Measurements from ENCODE around the gene SPATC1L. TPM values are rescaled to one million over a fixed set of nuclear protein-coding genes. Genes with fewer than 3 reads are reported as not detected.
A peak's percentile ranks its signal among the peaks of the same experiment; 100 is the strongest.
"Not testable (repeated sequence)": the region's sequence is repeated elsewhere in the genome, so short reads cannot be mapped to it uniquely, and the experiment has no call there.

Gene SPATC1L
- total RNA-seq, 1 donor from 2014 or later, result 5.2 TPM

DNA sequence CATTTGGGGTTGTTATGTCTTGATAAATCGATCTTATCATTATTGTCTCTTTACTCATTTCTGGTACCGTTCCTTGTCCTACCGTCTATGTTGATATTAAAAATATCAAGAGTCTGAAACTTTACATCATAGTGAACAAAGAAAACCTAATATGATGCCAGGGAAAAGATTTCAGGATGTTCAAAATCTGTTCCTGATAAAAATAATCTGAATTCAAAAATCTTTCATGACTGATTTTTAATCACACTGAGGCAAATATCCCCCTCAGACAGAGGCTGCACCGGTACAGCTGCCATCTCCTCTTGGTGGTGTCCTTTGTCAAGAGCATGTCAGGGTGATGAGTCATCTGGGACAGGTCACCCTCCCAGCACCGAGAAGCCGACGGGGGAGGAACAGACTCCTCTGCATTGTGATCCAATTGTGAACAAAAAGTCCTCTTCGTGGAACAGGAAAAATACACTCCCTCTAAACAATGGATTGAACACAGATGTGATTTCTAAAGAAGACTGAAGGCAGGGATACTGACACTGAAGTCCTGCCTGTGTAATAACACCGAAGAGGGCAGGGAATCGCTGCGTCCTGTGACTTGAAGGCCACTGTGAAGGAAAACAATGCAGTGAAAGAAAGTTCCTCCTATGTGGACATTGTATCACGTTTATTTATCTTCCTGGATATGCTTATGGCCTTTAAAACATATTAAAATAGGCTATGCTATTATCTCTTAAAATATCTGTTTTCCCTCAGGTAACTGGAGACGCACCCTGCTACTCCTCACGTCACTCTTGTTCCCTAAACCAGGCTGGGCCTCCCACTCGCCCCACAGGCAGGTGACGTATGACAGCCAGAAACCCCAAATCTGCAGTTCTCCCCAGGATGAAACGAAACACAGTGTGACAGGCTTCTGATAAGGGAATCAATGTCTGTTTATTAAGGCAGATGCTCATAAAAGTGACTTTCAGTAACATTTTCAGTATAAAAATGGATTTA, 4.3 kb upstream of the SPATC1L start:
- H3K27me3 ChIP-seq, result no peaks in the 10 kb centered on the region
- intact Hi-C loops (cut with DNase I), result no loop called here
- TF ChIP-seq POLR2AphosphoS5 (IDR thresholded peaks at IDR 0.05; ENCODE audit: insufficient read depth in 1 of 2, low read depth in 1 of 2), result peak in 1 of 2 donors; percentile 76
- no peak for TF ChIP-seq POLR2A (IDR thresholded peaks at IDR 0.05)
- TF ChIP-seq, protein P1, sequence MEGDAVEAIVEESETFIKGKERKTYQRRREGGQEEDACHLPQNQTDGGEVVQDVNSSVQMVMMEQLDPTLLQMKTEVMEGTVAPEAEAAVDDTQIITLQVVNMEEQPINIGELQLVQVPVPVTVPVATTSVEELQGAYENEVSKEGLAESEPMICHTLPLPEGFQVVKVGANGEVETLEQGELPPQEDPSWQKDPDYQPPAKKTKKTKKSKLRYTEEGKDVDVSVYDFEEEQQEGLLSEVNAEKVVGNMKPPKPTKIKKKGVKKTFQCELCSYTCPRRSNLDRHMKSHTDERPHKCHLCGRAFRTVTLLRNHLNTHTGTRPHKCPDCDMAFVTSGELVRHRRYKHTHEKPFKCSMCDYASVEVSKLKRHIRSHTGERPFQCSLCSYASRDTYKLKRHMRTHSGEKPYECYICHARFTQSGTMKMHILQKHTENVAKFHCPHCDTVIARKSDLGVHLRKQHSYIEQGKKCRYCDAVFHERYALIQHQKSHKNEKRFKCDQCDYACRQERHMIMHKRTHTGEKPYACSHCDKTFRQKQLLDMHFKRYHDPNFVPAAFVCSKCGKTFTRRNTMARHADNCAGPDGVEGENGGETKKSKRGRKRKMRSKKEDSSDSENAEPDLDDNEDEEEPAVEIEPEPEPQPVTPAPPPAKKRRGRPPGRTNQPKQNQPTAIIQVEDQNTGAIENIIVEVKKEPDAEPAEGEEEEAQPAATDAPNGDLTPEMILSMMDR (IDR thresholded peaks at IDR 0.05), result no peak
- H3K4me3 ChIP-seq, result no peak overlapping the region
- H3K4me1 ChIP-seq, result peaks cover 54% of the 10 kb centered on the region
- peak in 1 of 2 donors; percentile 94 for DNase-seq (ENCODE audit: extremely low spot score in 2 of 2)
- H3K36me3 ChIP-seq, result peaks cover 0 to 14% of the 10 kb centered on the region in 2 donors
- peak overlapping the region; percentile 93 for H3K27ac ChIP-seq
- no peaks in the 10 kb centered on the region for H3K9me3 ChIP-seq

DNA sequence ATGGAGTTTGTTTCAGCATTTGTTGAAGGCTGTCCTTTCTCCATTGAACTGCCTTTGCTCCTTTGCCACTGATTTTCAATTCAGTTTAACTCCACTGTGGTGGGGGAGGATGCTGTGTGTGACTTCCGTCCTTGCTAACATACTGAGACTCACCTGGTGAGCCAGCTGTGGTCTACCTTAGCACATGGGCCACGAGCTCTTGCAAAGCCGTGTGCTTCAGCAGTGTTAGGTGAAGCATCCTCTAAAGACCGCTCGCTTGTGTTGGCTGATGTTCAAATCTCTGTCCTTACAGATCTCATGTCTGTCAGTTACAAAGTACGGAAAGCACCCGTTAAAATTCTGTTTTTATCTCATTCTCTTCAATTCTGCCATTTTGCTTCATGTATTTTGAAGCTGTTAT, 3.6 kb upstream of the SPATC1L start:
- peak overlapping the region; percentile 93 for H3K27ac ChIP-seq
- H3K9me3 ChIP-seq, result no peaks in the 10 kb centered on the region
- H3K4me1 ChIP-seq, result peaks cover 59% of the 10 kb centered on the region
- no peak for DNase-seq (ENCODE audit: extremely low spot score in 2 of 2)
- no peak overlapping the region for H3K4me3 ChIP-seq
- no peak for TF ChIP-seq POLR2A (IDR thresholded peaks at IDR 0.05)
- intact Hi-C loops (cut with DNase I), result no loop called here
- peaks cover 0 to 12% of the 10 kb centered on the region in 2 donors for H3K36me3 ChIP-seq
- H3K27me3 ChIP-seq, result no peaks in the 10 kb centered on the region

DNA sequence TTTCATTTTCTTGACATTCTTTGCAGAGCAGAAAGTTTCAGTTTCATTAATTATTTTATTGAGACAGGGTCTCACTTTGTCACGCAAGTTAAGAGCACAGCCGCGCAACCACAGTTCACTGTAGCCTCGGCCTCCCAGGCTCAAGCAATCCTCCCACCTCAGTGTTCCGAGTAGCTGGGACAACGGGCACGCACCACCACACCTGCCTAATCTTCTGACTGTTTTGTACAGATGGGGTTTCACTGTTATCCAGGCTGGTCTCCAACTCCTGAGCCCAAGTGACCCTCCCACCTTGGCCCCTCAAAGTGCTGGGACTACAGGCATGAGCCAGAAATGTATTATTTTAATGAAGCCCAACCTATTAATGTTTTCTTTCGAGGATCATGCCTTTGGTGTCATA, 3.0 kb upstream of the SPATC1L start:
- peaks cover 0 to 6% of the 10 kb centered on the region in 2 donors for H3K36me3 ChIP-seq
- TF ChIP-seq POLR2A (IDR thresholded peaks at IDR 0.05) (no peak), POLR2AphosphoS5 (IDR thresholded peaks at IDR 0.05; ENCODE audit: insufficient read depth in 1 of 2, low read depth in 1 of 2) (no peak)
- TF ChIP-seq, protein P1 (IDR thresholded peaks at IDR 0.05), result no peak
- no peaks in the 10 kb centered on the region for H3K9me3 ChIP-seq
- H3K4me3 ChIP-seq, result no peak overlapping the region
- intact Hi-C loops (cut with DNase I), result no loop called here
- DNase-seq (ENCODE audit: extremely low spot score in 2 of 2), result no peak
- no peak overlapping the region for H3K27ac ChIP-seq
- no peaks in the 10 kb centered on the region for H3K27me3 ChIP-seq
- peaks cover 63% of the 10 kb centered on the region for H3K4me1 ChIP-seq

DNA sequence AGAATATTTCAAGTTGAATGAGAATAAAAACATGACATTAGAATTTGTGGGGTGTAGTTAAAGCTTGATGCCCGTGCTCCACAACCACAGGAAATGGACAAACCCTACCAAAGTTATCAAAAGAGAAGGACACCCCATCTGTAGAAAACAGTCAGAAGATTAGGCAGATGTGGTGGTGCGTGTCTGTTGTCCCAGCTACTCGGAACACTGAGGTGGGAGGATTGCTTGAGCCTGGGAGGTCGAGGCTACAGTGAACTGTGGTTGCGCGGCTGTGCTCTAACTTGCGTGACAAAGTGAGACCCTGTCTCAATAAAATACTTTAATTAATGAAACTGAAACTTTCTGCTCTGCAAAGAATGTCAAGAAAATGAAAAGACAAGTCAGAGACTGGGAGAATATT, 1.5 kb upstream of the SPATC1L start:
- no peak for DNase-seq (ENCODE audit: extremely low spot score in 2 of 2)
- intact Hi-C loops (cut with DNase I), result no loop called here
- Histone ChIP-seq H3K27ac (peak overlapping the region; percentile 93), H3K4me3 (no peak overlapping the region), H3K27me3 (no peaks in the 10 kb centered on the region), H3K36me3 (no peaks in the 10 kb centered on the region), H3K9me3 (no peaks in the 10 kb centered on the region), H3K4me1 (peaks cover 53% of the 10 kb centered on the region)
- TF ChIP-seq, protein P1 (IDR thresholded peaks at IDR 0.05), result no peak
- TF ChIP-seq POLR2A (IDR thresholded peaks at IDR 0.05) (no peak), POLR2AphosphoS5 (IDR thresholded peaks at IDR 0.05; ENCODE audit: insufficient read depth in 1 of 2, low read depth in 1 of 2) (no peak)

DNA sequence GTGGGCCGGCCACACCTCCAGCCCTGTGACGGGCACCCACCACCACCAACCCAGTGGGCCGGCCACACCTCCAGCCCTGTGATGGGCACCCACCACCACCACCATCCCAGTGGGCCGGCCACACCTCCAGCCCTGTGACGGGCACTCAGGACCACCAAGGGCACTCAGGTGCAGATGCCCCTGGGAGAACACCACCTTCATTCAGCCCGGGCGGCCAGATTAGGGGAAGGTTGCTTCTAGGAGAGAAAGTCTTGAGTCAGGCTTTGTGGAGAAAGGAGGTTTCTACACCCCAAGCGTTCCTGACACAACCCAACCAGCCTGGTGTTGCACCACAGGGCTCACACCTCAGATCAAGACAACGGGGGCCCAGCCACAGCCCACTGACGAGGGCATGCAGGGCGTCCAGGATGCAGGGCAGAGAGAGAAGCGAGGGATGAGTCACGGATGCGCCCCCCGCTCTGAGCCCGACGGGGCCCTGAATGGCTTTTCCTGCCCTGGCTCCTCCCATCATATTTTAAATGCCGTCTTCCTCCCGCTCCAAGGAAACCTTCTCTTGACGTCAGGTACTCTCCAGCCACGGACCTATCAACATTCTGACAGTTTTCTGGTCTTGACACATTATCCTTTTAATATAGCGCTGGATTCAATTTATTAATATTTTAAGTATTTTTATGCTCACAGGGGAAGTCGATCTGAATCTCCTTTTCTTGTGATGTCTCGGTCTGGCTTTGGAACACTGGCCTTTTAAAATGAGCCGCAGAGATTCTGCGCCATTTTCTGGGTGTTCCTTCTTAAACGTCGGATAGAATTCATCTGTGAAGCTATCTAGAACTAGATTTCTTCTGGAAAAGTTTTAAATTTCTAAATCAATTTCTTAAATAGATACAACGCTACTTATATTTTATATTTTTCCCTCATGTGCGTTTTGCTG, 631 bp upstream of the SPATC1L start:
- peak; percentile 91 to 96 for DNase-seq (ENCODE audit: extremely low spot score in 2 of 2)
- Histone ChIP-seq H3K4me1 (peaks cover 44% of the 10 kb centered on the region), H3K4me3 (peak overlapping the region; percentile 36 to 62), H3K9me3 (no peaks in the 10 kb centered on the region), H3K36me3 (no peaks in the 10 kb centered on the region), H3K27me3 (no peaks in the 10 kb centered on the region), H3K27ac (peak overlapping the region; percentile 93)
- TF ChIP-seq POLR2AphosphoS5 (IDR thresholded peaks at IDR 0.05; ENCODE audit: insufficient read depth in 1 of 2, low read depth in 1 of 2) (peak; percentile 50 to 64), POLR2A (IDR thresholded peaks at IDR 0.05) (no peak)
- TF ChIP-seq, protein P1 (IDR thresholded peaks at IDR 0.05), result no peak
- intact Hi-C loops (cut with DNase I), result no loop called here

DNA sequence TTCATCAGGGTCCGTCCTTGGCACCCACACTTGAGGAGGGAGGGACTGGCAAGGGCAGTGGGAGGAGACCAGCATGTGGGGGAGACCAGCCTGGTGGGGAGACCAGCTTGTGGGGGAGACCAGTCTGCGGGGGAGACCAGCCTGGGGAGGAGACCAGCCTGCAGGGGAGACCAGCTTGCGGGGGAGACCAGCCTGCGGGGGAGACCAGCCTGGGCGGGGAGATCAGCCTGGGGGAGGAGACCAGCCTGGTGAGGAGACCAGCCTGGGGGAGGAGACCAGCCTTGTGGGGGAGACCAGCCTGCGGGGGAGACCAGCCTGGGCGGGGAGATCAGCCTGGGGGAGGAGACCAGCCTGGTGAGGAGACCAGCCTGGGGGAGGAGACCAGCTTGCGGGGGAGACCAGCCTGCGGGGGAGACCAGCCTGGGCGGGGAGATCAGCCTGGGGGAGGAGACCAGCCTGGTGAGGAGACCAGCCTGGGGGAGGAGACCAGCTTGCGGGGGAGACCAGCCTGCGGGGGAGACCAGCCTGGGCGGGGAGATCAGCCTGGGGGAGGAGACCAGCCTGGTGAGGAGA, 836 bp downstream of the SPATC1L start:
- peak overlapping the region; percentile 86 for H3K27ac ChIP-seq
- peak overlapping the region in 1 of 2 donors; percentile 62 for H3K4me3 ChIP-seq
- H3K9me3 ChIP-seq; intact Hi-C loops (cut with DNase I); H3K36me3 ChIP-seq; H3K27me3 ChIP-seq: not testable (repeated sequence)
- H3K4me1 ChIP-seq, result peaks cover 30% of the 10 kb centered on the region
- DNase-seq (ENCODE audit: extremely low spot score in 2 of 2), result peak in 1 of 2 donors; percentile 88
